ENCODE measurements around the gene GLYAT. TPM values are rescaled to one million over a fixed set of nuclear protein-coding genes. Genes with fewer than 3 reads are reported as not detected.

GLYAT gene
- total RNA-seq, 6 experiments from 2014 or later = 62.2 to 399 (median 159) TPM

DNA sequence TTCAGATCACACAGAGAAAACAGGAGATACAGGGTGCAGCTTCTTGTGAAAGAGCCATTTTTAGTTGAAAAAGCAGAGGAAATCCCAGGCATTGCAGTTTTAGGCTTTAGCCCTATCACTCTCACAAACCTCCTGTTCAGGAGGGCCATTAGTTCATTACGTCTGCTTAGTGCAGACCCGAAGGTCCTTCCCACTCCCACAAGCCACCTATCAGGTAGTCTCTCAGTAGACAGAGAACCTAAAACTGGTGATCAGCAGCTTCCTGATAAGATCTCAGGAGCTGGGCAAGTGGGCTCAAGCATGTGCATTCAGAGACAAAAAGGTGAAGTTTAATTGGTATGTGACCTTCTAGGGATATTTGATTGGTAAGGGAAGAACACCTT, 4.3 kb downstream of the GLYAT start:
- Histone ChIP-seq H3K9me3 (no peaks in the 10 kb centered on the region), H3K4me3 (peak overlapping the region in 2 of 3 donors; percentile 54 to 70), H3K4me1 (peaks cover 0 to 55% (median 25%) of the 10 kb centered on the region in 4 donors), H3K36me3 (peaks cover 0 to 19% (median 4%) of the 10 kb centered on the region in 4 donors), H3K27ac (peak overlapping the region in 2 of 3 donors; percentile 94 to 95), H3K27me3 (no peaks in the 10 kb centered on the region)
- TF ChIP-seq, protein P1, sequence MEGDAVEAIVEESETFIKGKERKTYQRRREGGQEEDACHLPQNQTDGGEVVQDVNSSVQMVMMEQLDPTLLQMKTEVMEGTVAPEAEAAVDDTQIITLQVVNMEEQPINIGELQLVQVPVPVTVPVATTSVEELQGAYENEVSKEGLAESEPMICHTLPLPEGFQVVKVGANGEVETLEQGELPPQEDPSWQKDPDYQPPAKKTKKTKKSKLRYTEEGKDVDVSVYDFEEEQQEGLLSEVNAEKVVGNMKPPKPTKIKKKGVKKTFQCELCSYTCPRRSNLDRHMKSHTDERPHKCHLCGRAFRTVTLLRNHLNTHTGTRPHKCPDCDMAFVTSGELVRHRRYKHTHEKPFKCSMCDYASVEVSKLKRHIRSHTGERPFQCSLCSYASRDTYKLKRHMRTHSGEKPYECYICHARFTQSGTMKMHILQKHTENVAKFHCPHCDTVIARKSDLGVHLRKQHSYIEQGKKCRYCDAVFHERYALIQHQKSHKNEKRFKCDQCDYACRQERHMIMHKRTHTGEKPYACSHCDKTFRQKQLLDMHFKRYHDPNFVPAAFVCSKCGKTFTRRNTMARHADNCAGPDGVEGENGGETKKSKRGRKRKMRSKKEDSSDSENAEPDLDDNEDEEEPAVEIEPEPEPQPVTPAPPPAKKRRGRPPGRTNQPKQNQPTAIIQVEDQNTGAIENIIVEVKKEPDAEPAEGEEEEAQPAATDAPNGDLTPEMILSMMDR (IDR thresholded peaks at IDR 0.05) = no peak
- TF ChIP-seq POLR2A (IDR thresholded peaks at IDR 0.05) = no peak
- 30% methylated on average over 2 of the region's 2 CpGs for WGBS (ENCODE audit: insufficient coverage, low coverage, low lambda C conversion rate, missing lambda C conversion rate)
- intact Hi-C loops (cut with DNase I) = no loop called here
- no peak for ATAC-seq
- no peak for DNase-seq

DNA sequence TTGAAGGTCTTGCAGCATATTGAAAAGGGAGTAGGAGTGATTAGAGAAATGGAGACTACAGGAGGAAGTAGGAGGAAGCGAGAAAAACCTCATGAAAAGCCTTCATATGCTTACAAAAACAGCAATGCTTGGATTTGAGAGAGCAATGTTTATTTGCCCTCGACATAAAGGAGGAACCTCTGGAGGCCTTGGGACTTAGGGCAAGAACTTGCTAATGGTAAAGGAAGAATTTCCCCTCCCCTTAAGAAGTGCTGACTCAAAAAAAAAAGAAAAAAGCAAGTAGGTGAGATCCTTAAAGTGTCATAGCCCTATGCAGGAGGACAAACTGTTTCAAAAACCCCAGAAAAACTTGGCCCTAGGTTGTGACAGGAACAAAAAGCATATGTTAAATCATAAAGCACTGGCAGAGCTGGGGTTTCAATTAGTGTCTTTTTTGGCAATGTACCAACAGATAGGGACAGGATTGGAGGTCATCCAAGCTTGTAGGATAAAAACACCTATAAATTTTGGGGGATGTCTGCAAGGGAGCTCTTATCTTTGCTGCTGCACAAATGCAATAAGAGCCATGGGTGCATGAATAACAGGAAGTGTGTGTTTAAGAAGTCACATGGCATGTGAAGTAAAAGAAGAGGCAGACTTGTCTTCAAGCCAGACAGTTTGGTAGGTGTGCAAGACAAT, 4.9 kb downstream of the GLYAT start:
- ATAC-seq = peak in 1 of 4 donors; percentile 5
- intact Hi-C loops (cut with DNase I) = no loop called here
- H3K9me3 ChIP-seq = no peaks in the 10 kb centered on the region
- H3K36me3 ChIP-seq = peaks cover 0 to 19% (median 4%) of the 10 kb centered on the region in 4 donors
- no peak for DNase-seq
- no peak for TF ChIP-seq POLR2A (IDR thresholded peaks at IDR 0.05)
- TF ChIP-seq, protein P1 (IDR thresholded peaks at IDR 0.05) = no peak
- H3K27me3 ChIP-seq = no peaks in the 10 kb centered on the region
- 27% methylated on average over 2 of the region's 2 CpGs for WGBS (ENCODE audit: insufficient coverage, low coverage, low lambda C conversion rate, missing lambda C conversion rate)
- H3K4me1 ChIP-seq = peaks cover 0 to 56% (median 25%) of the 10 kb centered on the region in 4 donors
- peak overlapping the region in 2 of 3 donors; percentile 94 to 95 for H3K27ac ChIP-seq
- H3K4me3 ChIP-seq = peak overlapping the region in 2 of 3 donors; percentile 54 to 70

DNA sequence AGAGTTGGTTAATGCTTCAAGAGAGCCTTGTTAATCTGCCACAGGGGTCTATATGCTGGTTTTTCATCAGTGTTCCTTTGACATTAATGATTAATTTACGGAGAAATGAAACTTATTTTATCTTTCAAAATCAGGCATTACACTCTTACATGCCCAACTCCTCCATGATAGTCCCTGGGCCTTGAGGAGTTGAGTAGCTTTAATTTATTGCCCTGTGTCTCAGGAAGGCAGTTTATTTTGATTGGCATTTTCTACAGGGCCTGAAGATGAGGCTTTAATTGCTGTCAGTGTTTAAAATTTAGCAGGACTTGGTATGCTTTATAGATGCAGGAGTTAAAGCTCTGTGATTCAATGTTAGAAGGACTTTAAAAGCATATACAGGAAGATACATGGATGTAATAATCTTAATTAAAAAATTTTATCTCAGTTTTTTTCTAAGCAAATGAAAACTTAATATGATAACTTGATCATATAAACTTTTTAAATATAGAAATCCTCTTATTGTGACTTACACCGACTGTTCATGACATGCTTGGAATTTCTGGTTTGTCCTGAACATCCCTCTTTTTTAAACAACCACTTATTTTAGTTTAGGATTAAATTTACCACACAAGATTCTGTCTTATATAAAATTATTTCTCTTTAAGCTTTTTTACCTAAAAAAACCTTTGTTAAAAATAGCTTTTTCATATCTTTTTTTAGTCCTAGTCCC, 12.2 kb downstream of the GLYAT start:
- peaks cover 0 to 45% (median 11%) of the 10 kb centered on the region in 4 donors for H3K4me1 ChIP-seq
- ATAC-seq (no peak), DNase-seq (no peak)
- no peak overlapping the region for H3K4me3 ChIP-seq
- intact Hi-C loops (cut with DNase I) = no loop called here
- H3K27me3 ChIP-seq = no peaks in the 10 kb centered on the region
- no peaks in the 10 kb centered on the region for H3K9me3 ChIP-seq
- peaks cover 0 to 47% (median 9%) of the 10 kb centered on the region in 4 donors for H3K36me3 ChIP-seq
- 40% methylated on average over 2 of the region's 2 CpGs for WGBS (ENCODE audit: insufficient coverage, low coverage, low lambda C conversion rate, missing lambda C conversion rate)
- H3K27ac ChIP-seq = no peak overlapping the region
- TF ChIP-seq POLR2A (IDR thresholded peaks at IDR 0.05) = no peak
- TF ChIP-seq, protein P1 (IDR thresholded peaks at IDR 0.05) = no peak

DNA sequence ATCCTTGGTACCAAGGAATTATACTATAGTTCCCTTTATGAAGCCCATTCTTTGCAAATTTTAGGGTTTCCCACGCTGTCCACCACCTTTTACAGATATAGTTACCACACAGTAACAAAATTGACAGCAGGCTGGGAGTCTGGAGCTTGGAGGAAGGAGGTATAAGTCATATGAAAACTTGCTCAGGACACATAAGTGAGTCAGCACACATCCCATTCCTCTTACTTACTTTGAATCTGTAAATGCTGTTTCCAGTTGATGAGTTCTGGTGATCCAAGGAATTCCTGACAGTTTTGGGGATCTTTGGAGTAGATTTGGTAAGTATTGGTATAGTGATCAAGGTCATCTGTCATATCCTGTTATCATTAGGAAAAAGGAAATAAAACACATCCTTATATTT, 19.2 kb downstream of the GLYAT start:
- WGBS (ENCODE audit: insufficient coverage, low coverage, low lambda C conversion rate, missing lambda C conversion rate) = 73% methylated on average over 1 of the region's 1 CpG
- no peak for TF ChIP-seq POLR2A (IDR thresholded peaks at IDR 0.05)
- TF ChIP-seq, protein P1 (IDR thresholded peaks at IDR 0.05) = no peak
- ATAC-seq (no peak), DNase-seq (no peak)
- intact Hi-C loops (cut with DNase I) = no loop called here
- Histone ChIP-seq H3K4me1 (no peaks in the 10 kb centered on the region), H3K27ac (no peak overlapping the region), H3K9me3 (no peaks in the 10 kb centered on the region), H3K27me3 (no peaks in the 10 kb centered on the region), H3K4me3 (no peak overlapping the region), H3K36me3 (peaks cover 0 to 71% (median 31%) of the 10 kb centered on the region in 4 donors)

Data from right lobe of liver (tissue), 6 donors.